ENCODE results near the gene DUOXA2. TPM values are rescaled to one million over a fixed set of nuclear protein-coding genes. Genes with fewer than 3 reads are reported as not detected.

Gene DUOXA2
- total and polyA plus RNA-seq, 2 of the 4 experiments (the other 2 are of a cell fraction), result not detected

- Histone ChIP-seq H4K91ac (ENCODE audit: insufficient read depth, low read depth, low read length) (no peak overlapping the region), H3K27ac (ENCODE audit: insufficient read depth, low read length) (no peak overlapping the region), H3K79me1 (ENCODE audit: low read depth in 1 of 2, low read length in 2 of 2) (peaks cover 5 to 20% of the 10 kb centered on the region in 2 experiments), H2AK9ac (replicated peaks; ENCODE audit: low read depth, low read length, poor library complexity) (no peak overlapping the region), H3K4me3 (ENCODE audit: insufficient read depth, low read depth, low read length) (no peak overlapping the region), H4K5ac (ENCODE audit: low read depth, low read length) (no peak overlapping the region), H2AFZ (replicated peaks; ENCODE audit: low read length, poor library complexity) (no peak overlapping the region), H2BK15ac (ENCODE audit: low read depth, low read length) (no peak overlapping the region), H3K4ac (ENCODE audit: low read depth, low read length) (no peak overlapping the region), H3K14ac (replicated peaks; ENCODE audit: low read depth, low read length) (no peak overlapping the region), H4K20me1 (ENCODE audit: insufficient read depth, low read length) (no peaks in the 10 kb centered on the region; the same call in 1 of the 2 replicates), H2AK5ac (ENCODE audit: low read depth, low read length) (no peak overlapping the region), H2BK120ac (ENCODE audit: low read depth, low read length) (no peak overlapping the region), H2BK20ac (ENCODE audit: low read depth, low read length) (no peak overlapping the region), H3K9me3 (ENCODE audit: control insufficient read depth, insufficient read depth, low read length) (no peaks in the 10 kb centered on the region), H3K4me2 (ENCODE audit: low read depth, low read length) (no peak overlapping the region), H3K23ac (ENCODE audit: low read depth, low read length) (no peak overlapping the region), H3K9me1 (ENCODE audit: insufficient read depth, low read length) (peaks cover 6% of the 10 kb centered on the region), H3K56ac (ENCODE audit: extremely low read depth, insufficient read depth, low read length) (no peak overlapping the region), H3K4me1 (ENCODE audit: control insufficient read depth, insufficient read depth, low read length) (peaks cover 8% of the 10 kb centered on the region), H2BK5ac (ENCODE audit: low read depth, low read length, poor library complexity, severe bottlenecking) (no peak overlapping the region), H3K36me3 (ENCODE audit: control insufficient read depth, insufficient read depth, low read length) (no peaks in the 10 kb centered on the region), H3K9ac (ENCODE audit: low read depth, low read length) (no peak overlapping the region), H3K27me3 (ENCODE audit: control insufficient read depth, insufficient read depth, low read length) (no peaks in the 10 kb centered on the region), H4K8ac (ENCODE audit: low read depth in 2 of 2, low read length in 2 of 2) (no peak overlapping the region), H3K18ac (ENCODE audit: low read depth, low read length) (no peak overlapping the region)
- dilution Hi-C loops (cut with HindIII; ENCODE audit: low sequenced_read_pairs, unreplicated experiment) (no loop called here), in situ Hi-C loops (cut with MboI; ENCODE audit: low sequenced_read_pairs) (loop anchor here (5.0 kb wide), 1 partner anchor 237 kb away; a partner anchor contains a TSS), intact Hi-C loops (cut with micrococcal nuclease) (no loop called here)
- no CpG with 5 or more reads among the region's 1 CpG for WGBS, 2 experiments (ENCODE audit: extremely low coverage in 2 of 2, insufficient read length in 1 of 2)
- DNase-seq, result no peak
- ChIA-PET POLR2A (ENCODE audit: unreplicated experiment) (no interaction called here), CTCF (no interaction called here)
- BruUV-seq (replicated peaks), result no TSS peak
- no peak for ATAC-seq (ENCODE audit: low read depth)
- no peak for TF ChIP-seq USF2 (IDR thresholded peaks at IDR 0.05; ENCODE audit: low read depth, low read length)
- TF ChIP-seq CHD1 (IDR thresholded peaks at IDR 0.05; ENCODE audit: low read depth, low read length), result no peak
Observed at GRCh38 chr15:45164914-45165313, 50.8 kb downstream of the DUOXA2 start.
